Endothelial cell (in vitro differentiated cells): Measurements from ENCODE around the gene HEG1. TPM values are rescaled to one million over a fixed set of nuclear protein-coding genes. Genes with fewer than 3 reads are reported as not detected.

ENCODE experiments used
- DNase-seq: peaks from one replicate; pipeline ENCODE4 v3.0.0; 2021; ENCODE audit warnings: low spot score
- H3K27ac Mint-ChIP-seq: one replicate; pipeline ENCODE4 v1.8.0; 2021; ENCODE audit warnings: mixed read lengths, inconsistent platforms; ENCODE audit not compliant: unreplicated experiment
- H3K27me3 Mint-ChIP-seq: one replicate; pipeline ENCODE4 v1.8.0; 2021; ENCODE audit warnings: mild to moderate bottlenecking, moderate library complexity, mixed read lengths, inconsistent platforms; ENCODE audit not compliant: unreplicated experiment
- H3K36me3 Mint-ChIP-seq: one replicate; pipeline ENCODE4 v1.8.0; 2021; ENCODE audit warnings: mild to moderate bottlenecking, low read depth, mixed read lengths, inconsistent platforms; ENCODE audit not compliant: unreplicated experiment
- H3K4me1 Mint-ChIP-seq: one replicate; pipeline ENCODE4 v1.8.0; 2021; ENCODE audit warnings: mild to moderate bottlenecking, mixed read lengths, inconsistent platforms; ENCODE audit not compliant: unreplicated experiment
- H3K4me3 Mint-ChIP-seq: one replicate; pipeline ENCODE4 v1.8.0; 2021; ENCODE audit warnings: mild to moderate bottlenecking, mixed read lengths, inconsistent platforms; ENCODE audit not compliant: unreplicated experiment
- H3K9me3 Mint-ChIP-seq: one replicate; pipeline ENCODE4 v1.8.0; 2021; ENCODE audit warnings: mixed read lengths, inconsistent platforms; ENCODE audit not compliant: unreplicated experiment
- total RNA-seq: library from RNA; stranded (reverse); fragmentation: NEBNext Ultra II Directional; extraction: Animal tissue kit (Norgen Biotek cat#: 25700); gene quantifications from one replicate; pipeline ENCODE4 v1.2.1, GENCODE V29; 2021; ENCODE audit not compliant: unreplicated experiment
- TF ChIP-seq, protein P1 (sequence below): fragments of 200-600 bp; sonication (generic); IDR thresholded peaks from one replicate; pipeline ENCODE4 v1.5.0; 2021; ENCODE audit warnings: antibody characterized with exemption; ENCODE audit not compliant: unreplicated experiment

Gene HEG1
- total RNA-seq, 1 donor from 2014 or later = 17.1 TPM

DNA sequence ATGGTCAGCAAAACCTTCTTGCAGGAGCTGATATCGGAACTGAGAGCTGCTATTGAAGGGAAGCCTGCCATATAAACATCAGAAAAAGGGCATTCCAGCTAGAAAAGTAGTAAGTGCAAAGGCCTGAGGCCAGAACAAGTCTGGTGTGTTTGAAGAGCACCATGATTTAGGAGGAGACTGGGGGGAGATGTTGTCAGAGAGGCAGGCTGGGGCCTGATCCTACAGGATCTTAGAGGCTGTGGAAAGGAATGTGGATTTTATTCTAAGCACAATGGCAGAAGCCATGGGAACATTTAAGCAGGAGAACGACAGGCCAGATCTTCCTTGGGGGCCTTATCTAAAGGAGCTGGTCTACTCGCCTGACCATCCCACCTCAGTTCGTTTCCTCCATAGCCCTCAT lies 116.1 kb downstream of the HEG1 start:
- Mint-ChIP-seq H3K4me3 (no peak overlapping the region), H3K36me3 (no peaks in the 10 kb centered on the region), H3K27ac (no peak overlapping the region), H3K4me1 (peaks cover 6% of the 10 kb centered on the region), H3K27me3 (no peaks in the 10 kb centered on the region), H3K9me3 (no peaks in the 10 kb centered on the region)
- TF ChIP-seq, protein P1, sequence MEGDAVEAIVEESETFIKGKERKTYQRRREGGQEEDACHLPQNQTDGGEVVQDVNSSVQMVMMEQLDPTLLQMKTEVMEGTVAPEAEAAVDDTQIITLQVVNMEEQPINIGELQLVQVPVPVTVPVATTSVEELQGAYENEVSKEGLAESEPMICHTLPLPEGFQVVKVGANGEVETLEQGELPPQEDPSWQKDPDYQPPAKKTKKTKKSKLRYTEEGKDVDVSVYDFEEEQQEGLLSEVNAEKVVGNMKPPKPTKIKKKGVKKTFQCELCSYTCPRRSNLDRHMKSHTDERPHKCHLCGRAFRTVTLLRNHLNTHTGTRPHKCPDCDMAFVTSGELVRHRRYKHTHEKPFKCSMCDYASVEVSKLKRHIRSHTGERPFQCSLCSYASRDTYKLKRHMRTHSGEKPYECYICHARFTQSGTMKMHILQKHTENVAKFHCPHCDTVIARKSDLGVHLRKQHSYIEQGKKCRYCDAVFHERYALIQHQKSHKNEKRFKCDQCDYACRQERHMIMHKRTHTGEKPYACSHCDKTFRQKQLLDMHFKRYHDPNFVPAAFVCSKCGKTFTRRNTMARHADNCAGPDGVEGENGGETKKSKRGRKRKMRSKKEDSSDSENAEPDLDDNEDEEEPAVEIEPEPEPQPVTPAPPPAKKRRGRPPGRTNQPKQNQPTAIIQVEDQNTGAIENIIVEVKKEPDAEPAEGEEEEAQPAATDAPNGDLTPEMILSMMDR = no peak
- DNase-seq = no peak

DNA sequence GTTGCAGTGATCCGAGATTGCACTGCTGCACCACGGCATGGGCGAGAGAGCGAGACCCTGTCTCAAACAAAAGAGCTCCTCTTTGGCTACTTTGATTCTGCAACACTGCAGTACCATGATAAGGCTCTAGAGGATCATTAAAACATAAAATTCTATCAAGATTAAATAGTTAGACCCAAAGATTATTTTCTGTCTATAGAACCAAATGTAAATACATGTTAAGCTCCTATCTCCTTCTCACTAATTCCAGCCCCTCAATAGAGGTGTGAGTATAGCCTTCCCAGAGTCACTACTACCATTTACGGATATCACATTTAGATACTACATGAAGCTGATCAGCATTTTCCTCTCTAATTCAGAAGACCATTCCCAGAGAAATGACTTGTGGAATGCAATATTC lies 116.9 kb downstream of the HEG1 start:
- TF ChIP-seq, protein P1 = no peak
- Mint-ChIP-seq H3K27ac (no peak overlapping the region), H3K27me3 (no peaks in the 10 kb centered on the region)

DNA sequence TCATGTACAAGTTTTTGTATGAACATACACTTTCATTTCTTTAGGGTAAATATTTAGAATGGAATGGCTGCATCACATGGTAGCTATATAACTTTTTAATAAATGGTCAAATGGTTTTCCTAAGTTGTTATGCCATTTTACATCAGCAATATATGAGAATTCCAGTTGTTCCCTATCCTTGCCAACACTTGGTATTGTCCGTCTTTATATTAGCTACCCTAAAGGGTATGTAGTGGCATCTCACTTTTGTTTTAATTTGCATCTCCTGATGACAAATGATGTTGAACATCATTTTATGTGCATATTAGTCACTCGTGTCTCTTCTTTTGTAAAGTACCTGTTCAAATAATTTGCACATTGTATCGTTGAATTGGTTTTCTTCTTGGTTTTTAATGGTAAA lies 118.7 kb downstream of the HEG1 start:
- H3K36me3 Mint-ChIP-seq = no peaks in the 10 kb centered on the region
- no peak for DNase-seq
- H3K27ac Mint-ChIP-seq = no peak overlapping the region
- TF ChIP-seq, protein P1 = no peak
- no peaks in the 10 kb centered on the region for H3K27me3 Mint-ChIP-seq
- H3K4me3 Mint-ChIP-seq = no peak overlapping the region
- no peaks in the 10 kb centered on the region for H3K9me3 Mint-ChIP-seq
- H3K4me1 Mint-ChIP-seq = peaks cover 16% of the 10 kb centered on the region

More for the DNA sequence above, 116.9 kb downstream of the HEG1 start:
- no peaks in the 10 kb centered on the region for H3K9me3 Mint-ChIP-seq
- H3K36me3 Mint-ChIP-seq = no peaks in the 10 kb centered on the region
- no peak for DNase-seq
- H3K4me3 Mint-ChIP-seq = no peak overlapping the region
- H3K4me1 Mint-ChIP-seq = peaks cover 6% of the 10 kb centered on the region

- TF ChIP-seq, protein P1 = no peak
- no peak for DNase-seq
- Mint-ChIP-seq H3K27ac (no peak overlapping the region), H3K9me3 (no peaks in the 10 kb centered on the region), H3K36me3 (no peaks in the 10 kb centered on the region), H3K4me3 (no peak overlapping the region), H3K27me3 (no peaks in the 10 kb centered on the region), H3K4me1 (peaks cover 16% of the 10 kb centered on the region)
These were observed 119.8 kb downstream of the HEG1 start for GRCh38 chr3:124935794-124936542.

- Mint-ChIP-seq H3K4me3 (no peak overlapping the region), H3K9me3 (no peaks in the 10 kb centered on the region), H3K36me3 (no peaks in the 10 kb centered on the region), H3K27me3 (peaks cover 4% of the 10 kb centered on the region), H3K4me1 (peaks cover 16% of the 10 kb centered on the region), H3K27ac (no peak overlapping the region)
- no peak for DNase-seq
- TF ChIP-seq, protein P1 = no peak
These were observed 120.5 kb downstream of the HEG1 start for GRCh38 chr3:124935264-124935663.
